HG03196 (cell line): Measurements from ENCODE around the gene RFX1.
"Not testable (repeated sequence)": the region's sequence is repeated elsewhere in the genome, so short reads cannot be mapped to it uniquely, and the experiment has no call there.

Experiments
- ATAC-seq: cut with Tn5 transposase; IDR thresholded peaks from one replicate; pipeline ENCODE4 v1.9.1; 2021; ENCODE audit not compliant: unreplicated experiment

RFX1 gene

GRCh38 chr19:13979686-13980085 lies 26.4 kb downstream of the RFX1 start:
- no peak for ATAC-seq

GRCh38 chr19:13979244-13979615 lies 26.9 kb downstream of the RFX1 start:
- no peak for ATAC-seq

- ATAC-seq = no peak
Measured at GRCh38 chr19:13978351-13979243, 27.5 kb downstream of the RFX1 start.

- no peak for ATAC-seq
Measured at GRCh38 chr19:13977803-13978202, 28.3 kb downstream of the RFX1 start.

- ATAC-seq = no peak
Measured at GRCh38 chr19:13976446-13976845, 29.7 kb downstream of the RFX1 start.

DNA sequence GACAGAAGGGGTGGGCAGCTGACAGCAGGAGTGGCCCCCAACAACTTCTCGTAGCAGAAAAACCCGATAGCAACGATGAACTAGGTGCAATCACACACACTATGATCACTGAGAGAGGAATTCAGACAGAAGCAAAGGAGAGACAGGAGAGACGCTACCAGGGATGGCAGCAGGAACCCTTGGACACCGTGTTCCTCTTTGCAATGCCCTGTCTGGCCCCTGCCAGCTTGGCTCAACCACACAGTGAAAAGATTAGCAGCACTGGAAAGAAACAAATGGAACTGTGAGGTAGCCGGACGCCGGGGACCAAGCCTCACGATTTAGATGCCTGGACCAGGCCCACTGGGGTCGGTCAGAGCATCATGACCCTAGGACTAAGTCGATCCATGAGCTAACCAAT lies 30.2 kb downstream of the RFX1 start:
- ATAC-seq = no peak

- ATAC-seq = no peak
Measured at GRCh38 chr19:13974073-13974472, 32.0 kb downstream of the RFX1 start.

- not testable (repeated sequence) for ATAC-seq
Measured at GRCh38 chr19:13973479-13973878, 32.6 kb downstream of the RFX1 start.

GRCh38 chr19:13972368-13973155 lies 33.6 kb downstream of the RFX1 start:
- no peak for ATAC-seq

- ATAC-seq = not testable (repeated sequence)
Measured at GRCh38 chr19:13971868-13972267, 34.3 kb downstream of the RFX1 start.

GRCh38 chr19:13969897-13970296 lies 36.2 kb downstream of the RFX1 start:
- no peak for ATAC-seq

- ATAC-seq = no peak
Measured at GRCh38 chr19:13968999-13969398, 37.1 kb downstream of the RFX1 start.

DNA sequence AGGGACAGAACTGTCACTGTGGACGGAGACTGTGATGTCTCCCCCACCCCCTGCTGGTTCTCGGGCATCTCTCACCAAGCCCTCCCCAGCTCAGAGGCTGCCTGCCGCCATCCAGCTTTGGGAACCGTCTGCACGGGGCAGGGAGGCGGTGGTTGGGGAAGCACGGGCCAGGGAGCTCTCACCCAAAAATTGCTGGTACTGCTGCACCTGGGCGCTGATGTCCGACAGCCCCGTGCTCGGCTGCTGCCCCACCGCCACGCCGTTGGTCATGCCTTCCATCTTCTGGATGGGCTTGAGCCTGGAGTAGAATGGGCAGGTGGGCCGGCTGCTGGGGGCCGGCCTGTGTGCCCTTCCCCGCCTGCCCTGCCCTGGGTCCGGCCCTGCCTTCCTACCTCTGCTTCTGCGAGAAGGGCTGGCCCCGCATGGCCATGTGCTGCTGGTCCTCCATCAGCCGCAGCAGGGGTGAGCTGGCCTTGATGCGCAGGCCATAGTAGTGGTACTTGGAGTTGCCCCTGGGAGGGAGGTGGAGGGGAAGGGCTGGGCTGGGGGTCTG lies 37.7 kb downstream of the RFX1 start:
- ATAC-seq = no peak

- ATAC-seq = not testable (repeated sequence)
Measured at GRCh38 chr19:13967206-13967605, 38.9 kb downstream of the RFX1 start.

DNA sequence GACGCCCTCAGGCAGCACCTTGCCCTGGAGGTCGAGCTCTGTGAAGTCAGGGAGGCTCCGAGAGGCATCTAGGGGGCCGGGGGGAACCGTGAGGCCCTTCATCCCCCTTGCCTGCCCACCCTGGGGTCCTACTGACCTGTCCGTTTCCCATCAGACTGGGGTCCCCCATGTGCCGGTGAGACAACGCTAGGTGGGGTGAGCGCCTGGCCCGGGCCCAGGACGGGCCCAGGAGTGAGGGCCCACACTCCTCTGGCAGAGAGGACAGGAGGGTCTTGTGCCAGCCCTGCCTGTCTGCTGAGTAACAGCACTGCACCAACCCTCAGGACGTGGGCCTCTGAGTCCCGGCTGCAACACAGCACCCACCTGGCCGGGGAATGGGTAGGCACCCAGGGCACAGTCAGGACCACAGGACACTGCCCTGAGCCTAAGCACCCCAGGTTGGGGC lies 39.4 kb downstream of the RFX1 start:
- no peak for ATAC-seq

DNA sequence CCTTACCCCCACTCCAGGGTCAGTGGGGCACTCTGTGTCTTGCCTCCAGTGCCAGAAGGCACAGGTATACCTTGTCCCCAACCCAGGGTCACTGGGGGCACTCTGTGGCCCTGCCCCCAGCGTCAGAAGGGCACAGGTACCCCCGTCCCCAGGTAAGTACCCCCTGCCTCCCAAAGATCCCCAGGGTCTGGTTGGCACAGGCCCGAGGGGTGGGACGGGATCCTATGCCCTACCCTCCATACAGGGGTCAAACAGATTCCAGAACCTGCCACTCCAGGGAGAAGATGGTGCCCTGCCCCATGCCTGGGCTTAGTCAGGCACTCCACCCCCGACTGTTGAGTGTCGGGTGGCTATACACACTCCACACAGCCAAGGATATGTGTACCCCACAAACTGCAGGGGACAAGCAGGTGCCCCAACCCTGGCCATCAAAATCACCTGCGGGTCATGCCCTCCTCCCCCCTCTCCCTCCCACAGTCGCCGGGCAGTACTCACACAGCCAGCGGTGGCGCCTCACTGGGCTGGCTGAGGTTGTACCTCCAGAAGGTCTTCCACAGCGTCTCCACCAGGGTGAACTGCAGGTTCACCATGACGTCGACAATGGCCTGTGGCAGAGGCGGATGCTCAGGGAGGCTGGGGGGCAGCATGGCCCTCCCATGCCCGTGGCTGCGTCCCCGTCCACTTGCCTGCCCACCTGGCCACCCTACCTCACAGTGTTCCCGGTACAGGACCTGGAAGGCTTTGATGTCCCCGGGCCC lies 40.0 kb downstream of the RFX1 start:
- no peak for ATAC-seq

DNA sequence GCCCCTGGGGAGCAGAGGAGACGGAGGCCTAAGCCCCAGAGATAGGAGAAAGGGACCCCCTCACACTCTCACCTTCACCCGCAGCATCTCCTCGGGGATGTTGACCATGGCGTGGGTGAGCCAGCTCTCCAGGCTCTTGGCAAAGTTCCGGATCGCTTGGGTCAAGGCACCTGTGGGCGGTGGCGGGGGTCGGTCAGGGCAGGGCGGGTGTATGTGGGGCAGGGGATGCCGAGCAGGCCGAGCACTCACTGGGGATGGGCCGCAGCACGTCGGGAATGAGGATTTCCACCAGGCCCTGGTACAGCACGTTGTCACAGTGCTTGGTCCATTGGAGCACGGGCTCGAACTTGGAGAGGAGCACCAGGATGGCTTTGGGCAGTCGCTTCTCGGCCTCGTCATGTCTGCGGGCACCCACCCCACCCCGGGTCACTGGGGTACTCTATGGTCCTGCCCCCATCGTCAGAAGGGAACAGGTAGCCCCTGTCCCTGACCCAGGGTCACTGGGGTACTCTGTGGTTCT lies 40.7 kb downstream of the RFX1 start:
- no peak for ATAC-seq

GRCh38 chr19:13964776-13965175 lies 41.3 kb downstream of the RFX1 start:
- ATAC-seq = no peak

DNA sequence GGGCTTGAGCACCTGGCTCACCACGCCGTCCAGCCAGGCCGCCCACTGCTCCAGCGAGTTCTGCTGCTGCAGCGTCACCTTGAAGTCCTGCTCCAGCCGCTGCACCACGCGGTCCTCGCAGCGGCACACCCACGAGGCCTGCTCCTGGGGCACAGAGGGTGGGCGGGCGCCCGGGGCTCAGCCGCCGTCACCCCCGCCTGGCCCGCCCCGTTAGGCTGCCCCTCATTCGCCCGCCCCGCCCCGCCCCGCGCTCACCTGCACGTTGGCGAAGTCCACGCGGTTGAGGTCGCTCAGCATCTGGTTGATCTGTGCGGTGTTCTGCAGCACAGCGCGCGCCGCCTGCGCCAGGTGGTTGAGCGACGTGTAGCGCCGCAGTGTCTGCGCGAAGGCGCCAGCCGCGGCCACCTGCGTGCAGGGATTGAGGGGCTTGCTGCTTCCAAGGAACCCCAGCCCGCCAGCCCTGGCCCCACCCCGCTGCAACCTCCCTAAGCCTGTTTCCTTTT lies 42.5 kb downstream of the RFX1 start:
- no peak for ATAC-seq

GRCh38 chr19:13962699-13963602 lies 43.2 kb downstream of the RFX1 start:
- no peak for ATAC-seq
